NCI-H526 treated with DMSO at 0.1 percent for 48 hours (cell line): Measurements from ENCODE around the gene C12orf57.

ENCODE experiments used
- DNase-seq: peaks from one replicate; lab custom pipeline; 2025; lab: John Stamatoyannopoulos, UW

The C12orf57 gene

GRCh38 chr12:6937481-6938352 is 6.1 kb upstream of the C12orf57 start:
- DNase-seq = peak; percentile 95

GRCh38 chr12:6938353-6939190 is 5.2 kb upstream of the C12orf57 start:
- DNase-seq = no peak

- no peak for DNase-seq
Measured at GRCh38 chr12:6939191-6939540, 4.7 kb upstream of the C12orf57 start.

GRCh38 chr12:6941267-6941666 is 2.6 kb upstream of the C12orf57 start:
- no peak for DNase-seq

- no peak for DNase-seq
Measured at GRCh38 chr12:6941782-6942181, 2.0 kb upstream of the C12orf57 start.

GRCh38 chr12:6942331-6942665 is 1.5 kb upstream of the C12orf57 start:
- DNase-seq = no peak

- DNase-seq = peak; percentile 93
Measured at GRCh38 chr12:6943389-6943721, 467 bp upstream of the C12orf57 start.

- peak; percentile 94 for DNase-seq
Measured at GRCh38 chr12:6944381-6945186, 762 bp downstream of the C12orf57 start.

- DNase-seq = no peak
Measured at GRCh38 chr12:6945613-6946012, 1.8 kb downstream of the C12orf57 start.

- peak; percentile 93 for DNase-seq
Measured at GRCh38 chr12:6946033-6946919, 2.5 kb downstream of the C12orf57 start.

GRCh38 chr12:6946920-6947374 is 3.1 kb downstream of the C12orf57 start:
- no peak for DNase-seq

- DNase-seq = no peak
Measured at GRCh38 chr12:6947615-6948014, 3.8 kb downstream of the C12orf57 start.

GRCh38 chr12:6948873-6949594 is 5.2 kb downstream of the C12orf57 start:
- DNase-seq = no peak

- no peak for DNase-seq
Measured at GRCh38 chr12:6950401-6950801, 6.6 kb downstream of the C12orf57 start.

GRCh38 chr12:6950811-6951540 is 7.2 kb downstream of the C12orf57 start, which contains the start of gene PTPN6:
Gene PTPN6, plus strand, starts transcription at chr12:6951356. Its CDS starts 157 bp downstream, at chr12:6951513.
- DNase-seq = no peak

GRCh38 chr12:6951551-6952120 is 7.8 kb downstream of the C12orf57 start:
- no peak for DNase-seq

- DNase-seq = no peak
Measured at GRCh38 chr12:6952121-6952862, 8.5 kb downstream of the C12orf57 start.

- no peak for DNase-seq
Measured at GRCh38 chr12:6952863-6953441, 9.1 kb downstream of the C12orf57 start.
